Progenitor cell of endocrine pancreas (in vitro differentiated cells): Measurements from ENCODE around the gene MMP23B. TPM values are rescaled to one million over a fixed set of nuclear protein-coding genes. Genes with fewer than 3 reads are reported as not detected.
"Not testable (repeated sequence)": the region's sequence is repeated elsewhere in the genome, so short reads cannot be mapped to it uniquely, and the experiment has no call there.

Experiments used
- DNase-seq: peaks from one replicate; pipeline ENCODE4 v3.0.0; 2021; ENCODE audit warnings: low spot score; ENCODE audit not compliant: unreplicated experiment
- H3K27ac Mint-ChIP-seq: 2 replicates; pipeline ENCODE4 v1.8.0; 2021; ENCODE audit warnings: mild to moderate bottlenecking, moderate library complexity, mixed read lengths
- H3K27me3 Mint-ChIP-seq: 2 replicates; pipeline ENCODE4 v1.8.0; 2021; ENCODE audit warnings: mixed read lengths
- H3K36me3 Mint-ChIP-seq: 2 replicates; pipeline ENCODE4 v1.8.0; 2022; ENCODE audit warnings: mixed read lengths; ENCODE audit not compliant: insufficient read depth
- H3K4me1 Mint-ChIP-seq: 2 replicates; pipeline ENCODE4 v1.8.0; 2021; ENCODE audit warnings: low read depth, mixed read lengths
- H3K4me3 Mint-ChIP-seq: 2 replicates; pipeline ENCODE4 v1.8.0; 2021; ENCODE audit warnings: low read depth, mild to moderate bottlenecking, moderate library complexity, mixed read lengths
- H3K9me3 Mint-ChIP-seq: 2 replicates; pipeline ENCODE4 v1.8.0; 2021; ENCODE audit warnings: low read depth, mixed read lengths
- CTCF ChIP-seq: fragments of 200-600 bp; sonication (generic); IDR thresholded peaks from one replicate; pipeline ENCODE4 v1.5.0; 2021; ENCODE audit warnings: antibody characterized with exemption, mild to moderate bottlenecking; ENCODE audit not compliant: unreplicated experiment
- total RNA-seq: library from RNA; stranded (reverse); gene quantifications from 2 replicates; pipeline ENCODE4 v1.2.1, GENCODE V29; 2021

MMP23B gene
- total RNA-seq, 1 donor from 2014 or later = 4.4 TPM

GRCh38 chr1:1637479-1637875 lies 5.5 kb downstream of the MMP23B start:
- H3K4me1 Mint-ChIP-seq, H3K4me3 Mint-ChIP-seq, H3K9me3 Mint-ChIP-seq, H3K36me3 Mint-ChIP-seq, H3K27me3 Mint-ChIP-seq, H3K27ac Mint-ChIP-seq, DNase-seq: not testable (repeated sequence)

- not testable (repeated sequence) for H3K9me3 Mint-ChIP-seq, H3K4me1 Mint-ChIP-seq, H3K36me3 Mint-ChIP-seq, DNase-seq, H3K27ac Mint-ChIP-seq, H3K4me3 Mint-ChIP-seq, H3K27me3 Mint-ChIP-seq
Measured at GRCh38 chr1:1638528-1638927, 6.6 kb downstream of the MMP23B start.

GRCh38 chr1:1639368-1639767 lies 7.4 kb downstream of the MMP23B start:
- DNase-seq, H3K27ac Mint-ChIP-seq, H3K9me3 Mint-ChIP-seq, H3K27me3 Mint-ChIP-seq, H3K36me3 Mint-ChIP-seq, H3K4me1 Mint-ChIP-seq, H3K4me3 Mint-ChIP-seq: not testable (repeated sequence)

- H3K9me3 Mint-ChIP-seq, H3K27me3 Mint-ChIP-seq, H3K4me1 Mint-ChIP-seq, DNase-seq, H3K36me3 Mint-ChIP-seq, H3K4me3 Mint-ChIP-seq, H3K27ac Mint-ChIP-seq: not testable (repeated sequence)
Measured at GRCh38 chr1:1640081-1640480, 8.1 kb downstream of the MMP23B start.

GRCh38 chr1:1640711-1641461 lies 8.9 kb downstream of the MMP23B start:
- H3K36me3 Mint-ChIP-seq, H3K4me3 Mint-ChIP-seq, H3K27me3 Mint-ChIP-seq, H3K9me3 Mint-ChIP-seq, DNase-seq, H3K4me1 Mint-ChIP-seq, H3K27ac Mint-ChIP-seq: not testable (repeated sequence)

- H3K9me3 Mint-ChIP-seq, H3K27ac Mint-ChIP-seq, H3K4me1 Mint-ChIP-seq, H3K27me3 Mint-ChIP-seq, DNase-seq, H3K4me3 Mint-ChIP-seq: not testable (repeated sequence)
- peaks cover 22% of the 10 kb centered on the region for H3K36me3 Mint-ChIP-seq
Measured at GRCh38 chr1:1646326-1646725, 14.4 kb downstream of the MMP23B start.

- peaks cover 29% of the 10 kb centered on the region for H3K36me3 Mint-ChIP-seq
- not testable (repeated sequence) for H3K9me3 Mint-ChIP-seq, H3K4me3 Mint-ChIP-seq, H3K27me3 Mint-ChIP-seq, H3K4me1 Mint-ChIP-seq, H3K27ac Mint-ChIP-seq, DNase-seq
Measured at GRCh38 chr1:1647567-1648241, 15.7 kb downstream of the MMP23B start.

GRCh38 chr1:1648265-1648664 lies 16.3 kb downstream of the MMP23B start:
- not testable (repeated sequence) for H3K4me1 Mint-ChIP-seq, H3K27ac Mint-ChIP-seq, DNase-seq, H3K9me3 Mint-ChIP-seq, H3K4me3 Mint-ChIP-seq, H3K27me3 Mint-ChIP-seq
- peaks cover 29% of the 10 kb centered on the region for H3K36me3 Mint-ChIP-seq

- TF ChIP-seq CTCF = peak; percentile 53
- Mint-ChIP-seq H3K4me3 (peak within 1 kb of the TSS; percentile 96), H3K27ac (peak within 1 kb of the TSS; percentile 100)
- not testable (repeated sequence) for H3K4me1 Mint-ChIP-seq, H3K27me3 Mint-ChIP-seq, H3K9me3 Mint-ChIP-seq, H3K36me3 Mint-ChIP-seq
- DNase-seq = peak; percentile 79
Measured at GRCh38 chr1:1658583-1659549, 26.9 kb downstream of the MMP23B start, which contains the start of gene CDK11B. TSS of gene CDK11B (minus strand) at chr1:1659004. CDS start at chr1:1657485, 1,519 bp downstream.

- not testable (repeated sequence) for H3K9me3 Mint-ChIP-seq, H3K36me3 Mint-ChIP-seq, DNase-seq, H3K27me3 Mint-ChIP-seq, H3K4me3 Mint-ChIP-seq, H3K4me1 Mint-ChIP-seq, H3K27ac Mint-ChIP-seq
Measured at GRCh38 chr1:1662392-1662791, 30.4 kb downstream of the MMP23B start.

- not testable (repeated sequence) for H3K36me3 Mint-ChIP-seq, H3K4me1 Mint-ChIP-seq, H3K27me3 Mint-ChIP-seq, DNase-seq, H3K9me3 Mint-ChIP-seq, H3K27ac Mint-ChIP-seq, H3K4me3 Mint-ChIP-seq
Measured at GRCh38 chr1:1662830-1663560, 31.0 kb downstream of the MMP23B start.
